HepG2 (cell line): ENCODE results near the gene DVL3. TPM values are rescaled to one million over a fixed set of nuclear protein-coding genes. Genes with fewer than 3 reads are reported as not detected.

ENCODE experiments used
- ATM ChIP-seq: fragments of 450-650 bp; IDR thresholded peaks from 2 replicates; pipeline ENCODE4 v1.7.1; 2017; ENCODE audit warnings: mild to moderate bottlenecking, borderline replicate concordance
- ETV5 ChIP-seq: IDR thresholded peaks from 2 replicates; pipeline ENCODE4 v1.6.1; 2018; ENCODE audit warnings: missing biosample characterization, missing genetic modification reagents, inconsistent platforms, borderline replicate concordance
- GLMP ChIP-seq: sonication (generic); formaldehyde crosslinking; IDR thresholded peaks from 2 replicates; pipeline ENCODE4 v1.9.0; 2021; ENCODE audit warnings: missing genetic modification reagents, mild to moderate bottlenecking, borderline replicate concordance
- KLF16 ChIP-seq, 2 experiments: sonication (generic) in 1 of 2; formaldehyde crosslinking in 1 of 2; IDR thresholded peaks; 2 replicates each; pipeline versions ENCODE4 v1.6.1 to v1.8.0; 2016 to 2023; ENCODE audit warnings: missing genetic modification reagents in 2 of 2, missing compliant biosample characterization in 1 of 2
- MYNN ChIP-seq: sonication (generic); formaldehyde crosslinking; IDR thresholded peaks from 2 replicates; pipeline ENCODE4 v1.4.0; 2020; ENCODE audit warnings: mild to moderate bottlenecking, low read depth, missing genetic modification reagents
- NKX3-1 ChIP-seq: sonication (generic); formaldehyde crosslinking; IDR thresholded peaks from 2 replicates; pipeline ENCODE4 v1.5.0; 2020; ENCODE audit warnings: missing genetic modification reagents
- PRDM15 ChIP-seq: sonication (generic); formaldehyde crosslinking; IDR thresholded peaks from 2 replicates; pipeline ENCODE4 v1.4.0; 2020; ENCODE audit warnings: missing genetic modification reagents
- REPIN1 ChIP-seq: sonication (generic); formaldehyde crosslinking; IDR thresholded peaks from 2 replicates; pipeline ENCODE4 v1.8.0; 2022; ENCODE audit warnings: missing genetic modification reagents, low read depth, mild to moderate bottlenecking, borderline replicate concordance
- U2AF1 ChIP-seq: fragments of 200-400 bp; formaldehyde crosslinking; optimal IDR thresholded peaks from 2 replicates; pipeline ENCODE3; 2017; ENCODE audit warnings: mild to moderate bottlenecking, low read depth, low read length
- ZMAT3 ChIP-seq: sonication (generic); formaldehyde crosslinking; conservative IDR thresholded peaks from 2 replicates; pipeline ENCODE4 v1.7.0; 2021; ENCODE audit warnings: missing genetic modification reagents
- ZNF331 ChIP-seq: sonication (generic); formaldehyde crosslinking; IDR thresholded peaks from 2 replicates; pipeline ENCODE4 v1.4.0; 2020; ENCODE audit warnings: missing genetic modification reagents
- ZNF333 ChIP-seq: sonication (generic); formaldehyde crosslinking; IDR thresholded peaks from 2 replicates; pipeline ENCODE4 v1.4.0; 2020; ENCODE audit warnings: mild to moderate bottlenecking, missing genetic modification reagents, borderline replicate concordance
- polyA plus RNA-seq, 8 experiments: library from polyadenylated mRNA; depleted of rRNA in 3 of 8; stranded (reverse) in 7 of 8; unstranded in 1 of 8; fragments of >200 nt; fragmentation: Illumina TruSeq in 4 of 8; extraction: Trizol in 4 of 8; gene quantifications; 2 replicates each; pipeline versions ENCODE4 v1.2.1 to v1.2.3, GENCODE V29; 2011 to 2016; ENCODE audit warnings: low read depth in 4 of 8, missing spikeins in 1 of 8, mixed read lengths in 1 of 8; ENCODE audit not compliant: insufficient read depth in 1 of 8
- total RNA-seq, 5 experiments: library from RNA; depleted of rRNA; stranded (reverse); fragments of >200 nt; fragmentation: Illumina TruSeq; extraction: Trizol; gene quantifications; 2 replicates each; pipeline ENCODE4 v1.2.3, GENCODE V29; 2016; ENCODE audit warnings: low read depth in 1 of 5
- TF ChIP-seq, protein P1 (sequence below): sonication (generic); formaldehyde crosslinking; IDR thresholded peaks from 2 replicates; pipeline ENCODE4 v1.5.1; 2020; ENCODE audit warnings: missing genetic modification reagents, mild to moderate bottlenecking, borderline replicate concordance
- TF ChIP-seq, protein P2 (sequence below): sonication (generic); formaldehyde crosslinking; IDR thresholded peaks from 2 replicates; pipeline ENCODE4 v1.4.0; 2020; ENCODE audit warnings: low read depth, mild to moderate bottlenecking, missing genetic modification reagents
- TF ChIP-seq, protein P3 (sequence below), 2 experiments: IDR thresholded peaks; 2 replicates each; pipeline ENCODE4 v1.6.1; 2011 to 2012; ENCODE audit warnings: low read length in 2 of 2, borderline replicate concordance in 1 of 2, low read depth in 1 of 2, mild to moderate bottlenecking in 1 of 2, moderate library complexity in 1 of 2

DVL3 gene
- total and polyA plus RNA-seq, 2 of the 13 experiments (the other 11 are each of a cell fraction or from before 2014, with no cell fraction given), result 29.0 to 36.1 TPM

- peak; percentile 76 for TF ChIP-seq U2AF1
- TF ChIP-seq ETV5 (CRISPR knock-in tag), result peak; percentile 83
- TF ChIP-seq, protein P1, sequence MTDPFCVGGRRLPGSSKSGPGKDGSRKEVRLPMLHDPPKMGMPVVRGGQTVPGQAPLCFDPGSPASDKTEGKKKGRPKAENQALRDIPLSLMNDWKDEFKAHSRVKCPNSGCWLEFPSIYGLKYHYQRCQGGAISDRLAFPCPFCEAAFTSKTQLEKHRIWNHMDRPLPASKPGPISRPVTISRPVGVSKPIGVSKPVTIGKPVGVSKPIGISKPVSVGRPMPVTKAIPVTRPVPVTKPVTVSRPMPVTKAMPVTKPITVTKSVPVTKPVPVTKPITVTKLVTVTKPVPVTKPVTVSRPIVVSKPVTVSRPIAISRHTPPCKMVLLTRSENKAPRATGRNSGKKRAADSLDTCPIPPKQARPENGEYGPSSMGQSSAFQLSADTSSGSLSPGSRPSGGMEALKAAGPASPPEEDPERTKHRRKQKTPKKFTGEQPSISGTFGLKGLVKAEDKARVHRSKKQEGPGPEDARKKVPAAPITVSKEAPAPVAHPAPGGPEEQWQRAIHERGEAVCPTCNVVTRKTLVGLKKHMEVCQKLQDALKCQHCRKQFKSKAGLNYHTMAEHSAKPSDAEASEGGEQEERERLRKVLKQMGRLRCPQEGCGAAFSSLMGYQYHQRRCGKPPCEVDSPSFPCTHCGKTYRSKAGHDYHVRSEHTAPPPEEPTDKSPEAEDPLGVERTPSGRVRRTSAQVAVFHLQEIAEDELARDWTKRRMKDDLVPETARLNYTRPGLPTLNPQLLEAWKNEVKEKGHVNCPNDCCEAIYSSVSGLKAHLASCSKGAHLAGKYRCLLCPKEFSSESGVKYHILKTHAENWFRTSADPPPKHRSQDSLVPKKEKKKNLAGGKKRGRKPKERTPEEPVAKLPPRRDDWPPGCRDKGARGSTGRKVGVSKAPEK, result peak; percentile 84; the same call in 1 of the 2 replicates
- TF ChIP-seq GLMP, result no peak
- TF ChIP-seq ZNF333 (CRISPR knock-in tag), result no peak
- no peak; the same call in 1 of the 2 replicates for TF ChIP-seq PRDM15 (CRISPR knock-in tag)
- no peak for TF ChIP-seq MYNN (CRISPR knock-in tag)
- peak; percentile 84 for TF ChIP-seq ZNF331 (CRISPR knock-in tag)
- TF ChIP-seq, protein P2, sequence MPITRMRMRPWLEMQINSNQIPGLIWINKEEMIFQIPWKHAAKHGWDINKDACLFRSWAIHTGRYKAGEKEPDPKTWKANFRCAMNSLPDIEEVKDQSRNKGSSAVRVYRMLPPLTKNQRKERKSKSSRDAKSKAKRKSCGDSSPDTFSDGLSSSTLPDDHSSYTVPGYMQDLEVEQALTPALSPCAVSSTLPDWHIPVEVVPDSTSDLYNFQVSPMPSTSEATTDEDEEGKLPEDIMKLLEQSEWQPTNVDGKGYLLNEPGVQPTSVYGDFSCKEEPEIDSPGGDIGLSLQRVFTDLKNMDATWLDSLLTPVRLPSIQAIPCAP (CRISPR knock-in tag), result 0 out of 2 replicates have a peak, but pooled peaks have one; percentile 38
- peak; percentile 82 for TF ChIP-seq ZMAT3 (CRISPR knock-in tag)
- TF ChIP-seq ATM, result no peak
- 0 out of 2 replicates have a peak, but pooled peaks have one; percentile 14 for TF ChIP-seq NKX3-1 (CRISPR knock-in tag)
- TF ChIP-seq KLF16 (CRISPR knock-in tag; IDR thresholded peaks at IDR 0.05), result peak in 1 of 2 experiments; percentile 93; a peak in 2 of 4 replicates
- TF ChIP-seq, protein P3, sequence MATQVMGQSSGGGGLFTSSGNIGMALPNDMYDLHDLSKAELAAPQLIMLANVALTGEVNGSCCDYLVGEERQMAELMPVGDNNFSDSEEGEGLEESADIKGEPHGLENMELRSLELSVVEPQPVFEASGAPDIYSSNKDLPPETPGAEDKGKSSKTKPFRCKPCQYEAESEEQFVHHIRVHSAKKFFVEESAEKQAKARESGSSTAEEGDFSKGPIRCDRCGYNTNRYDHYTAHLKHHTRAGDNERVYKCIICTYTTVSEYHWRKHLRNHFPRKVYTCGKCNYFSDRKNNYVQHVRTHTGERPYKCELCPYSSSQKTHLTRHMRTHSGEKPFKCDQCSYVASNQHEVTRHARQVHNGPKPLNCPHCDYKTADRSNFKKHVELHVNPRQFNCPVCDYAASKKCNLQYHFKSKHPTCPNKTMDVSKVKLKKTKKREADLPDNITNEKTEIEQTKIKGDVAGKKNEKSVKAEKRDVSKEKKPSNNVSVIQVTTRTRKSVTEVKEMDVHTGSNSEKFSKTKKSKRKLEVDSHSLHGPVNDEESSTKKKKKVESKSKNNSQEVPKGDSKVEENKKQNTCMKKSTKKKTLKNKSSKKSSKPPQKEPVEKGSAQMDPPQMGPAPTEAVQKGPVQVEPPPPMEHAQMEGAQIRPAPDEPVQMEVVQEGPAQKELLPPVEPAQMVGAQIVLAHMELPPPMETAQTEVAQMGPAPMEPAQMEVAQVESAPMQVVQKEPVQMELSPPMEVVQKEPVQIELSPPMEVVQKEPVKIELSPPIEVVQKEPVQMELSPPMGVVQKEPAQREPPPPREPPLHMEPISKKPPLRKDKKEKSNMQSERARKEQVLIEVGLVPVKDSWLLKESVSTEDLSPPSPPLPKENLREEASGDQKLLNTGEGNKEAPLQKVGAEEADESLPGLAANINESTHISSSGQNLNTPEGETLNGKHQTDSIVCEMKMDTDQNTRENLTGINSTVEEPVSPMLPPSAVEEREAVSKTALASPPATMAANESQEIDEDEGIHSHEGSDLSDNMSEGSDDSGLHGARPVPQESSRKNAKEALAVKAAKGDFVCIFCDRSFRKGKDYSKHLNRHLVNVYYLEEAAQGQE (IDR thresholded peaks at IDR 0.05; ENCODE audit: borderline replicate concordance in 1 of 2, low read depth in 1 of 2, low read length in 2 of 2), result peak in 1 of 2 experiments; percentile 39; a peak in 1 of 4 replicates
- TF ChIP-seq REPIN1, result 0 out of 2 replicates have a peak, but pooled peaks have one; percentile 40
Observed at GRCh38 chr3:184135149-184135910, 19.8 kb upstream of the DVL3 start, which contains the start of gene EIF2B5 (continued).
